HG03432 (cell line): ENCODE results near the gene AMELX.

ENCODE experiments used
- ATAC-seq: cut with Tn5 transposase; IDR thresholded peaks from one replicate; pipeline ENCODE4 v1.9.1; 2021; ENCODE audit warnings: mild to moderate bottlenecking, moderate library complexity; ENCODE audit not compliant: unreplicated experiment

The AMELX gene

DNA sequence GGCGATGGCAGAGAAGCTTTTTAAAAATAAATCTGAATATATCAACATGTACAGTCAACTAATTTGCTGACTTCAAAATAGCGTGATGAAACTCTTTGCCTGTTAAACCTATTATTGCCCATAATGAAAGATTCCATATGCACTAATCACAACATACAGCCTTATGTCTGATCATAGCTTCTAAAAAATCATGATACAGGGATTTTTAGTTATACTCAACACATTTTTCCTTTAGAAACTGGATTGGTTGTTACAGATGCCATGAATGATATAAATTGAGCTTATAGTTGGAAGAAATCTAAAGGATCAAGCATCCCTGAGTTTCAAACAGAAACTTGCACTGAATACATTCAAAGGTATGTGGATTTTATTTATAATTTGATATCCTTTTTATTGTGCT is at the start of gene AMELX:
Gene AMELX, plus strand, starts transcription at position 301 of the 400 bp plus-strand sequence. CDS start 1,376 bp downstream, outside the sequence.
- no peak for ATAC-seq

DNA sequence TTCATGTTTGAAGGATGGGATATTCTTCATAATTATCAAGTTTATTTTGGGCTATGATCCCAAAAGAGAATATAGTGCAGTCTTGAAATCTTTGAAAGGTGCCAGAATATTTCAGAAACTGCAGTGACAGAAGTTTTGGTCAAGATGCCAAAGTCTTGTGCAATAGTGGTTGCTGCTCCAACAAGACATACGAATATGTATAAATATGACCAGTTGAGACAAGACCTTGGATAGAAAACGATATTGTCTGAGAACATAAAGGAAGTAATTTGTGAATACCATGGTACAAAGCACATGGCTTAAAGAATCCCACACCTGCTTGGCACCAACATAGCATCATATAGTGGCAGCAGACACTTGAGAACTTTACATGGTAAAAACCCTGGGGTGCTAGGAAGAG is 48.6 kb upstream of the AMELX start:
- ATAC-seq, result no peak

DNA sequence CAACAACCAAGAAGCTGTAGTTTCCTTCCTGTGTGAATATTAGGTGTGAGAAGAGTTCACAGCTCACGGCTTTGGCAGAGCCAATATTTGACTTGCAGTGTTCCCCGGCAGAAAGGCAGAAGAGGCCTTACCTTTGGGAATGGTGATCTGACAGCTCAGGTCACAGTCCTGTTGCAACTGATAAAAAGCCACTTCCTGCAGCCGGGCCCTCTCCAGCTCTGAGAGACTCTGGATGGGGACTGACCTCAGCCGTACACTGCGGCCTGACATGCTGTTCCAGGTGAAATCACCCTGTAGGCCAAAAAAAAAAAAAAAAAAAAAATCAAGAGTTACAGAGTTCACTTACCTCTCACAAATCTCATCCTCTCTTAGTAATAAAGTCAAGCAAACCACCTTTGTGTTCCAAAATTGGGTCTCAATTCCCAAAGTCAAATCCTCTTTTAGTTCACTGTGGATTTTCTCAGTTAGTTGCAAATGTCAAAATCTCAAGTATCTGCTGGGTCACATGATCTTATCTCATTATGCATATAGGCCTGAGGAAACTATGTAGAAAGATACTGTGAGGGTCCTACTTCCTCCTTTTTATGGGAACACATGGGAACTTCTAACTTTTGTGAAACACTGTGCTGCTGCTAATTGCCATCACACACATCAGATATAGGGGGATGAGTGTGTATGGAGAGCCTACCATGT is 38.6 kb upstream of the AMELX start:
- ATAC-seq, result no peak

DNA sequence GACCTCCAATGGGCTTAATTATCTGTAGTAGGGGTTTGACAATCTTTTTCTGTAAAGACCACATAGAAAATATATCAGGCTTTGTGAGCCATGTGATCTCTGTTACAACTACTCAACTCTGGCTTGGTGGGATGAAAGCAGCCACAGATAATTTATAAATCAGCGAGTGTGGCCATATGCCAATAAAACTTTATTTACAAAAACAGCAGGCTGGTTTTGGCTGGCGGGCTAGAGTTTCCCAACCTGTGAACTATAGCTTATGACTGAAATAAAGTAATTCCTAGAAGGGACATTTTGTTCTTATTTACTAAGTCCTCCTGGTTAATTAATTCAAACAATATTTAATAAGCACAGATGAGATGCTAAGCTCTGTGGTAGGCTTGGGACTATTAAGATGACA is 35.9 kb upstream of the AMELX start:
- ATAC-seq, result no peak

DNA sequence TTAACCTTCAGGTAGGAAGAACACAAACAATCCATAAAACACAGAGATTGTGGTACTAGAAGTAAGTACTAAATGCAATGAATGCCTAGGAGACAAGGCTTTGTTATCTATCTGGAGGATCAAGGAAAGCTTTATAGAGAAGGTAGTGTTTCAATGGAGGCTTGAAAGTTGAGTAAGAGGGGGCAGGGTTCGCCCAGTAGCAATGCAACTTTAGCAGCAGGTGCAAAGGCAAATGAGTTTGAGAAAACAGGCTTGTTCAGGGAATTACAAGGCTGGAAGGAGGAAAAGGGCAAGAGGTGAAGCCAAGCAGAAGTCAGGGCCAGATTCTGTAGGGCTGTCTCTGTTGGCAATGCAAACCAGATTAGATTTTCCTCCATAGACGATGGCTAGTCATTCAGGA is 35.5 kb upstream of the AMELX start:
- no peak for ATAC-seq

DNA sequence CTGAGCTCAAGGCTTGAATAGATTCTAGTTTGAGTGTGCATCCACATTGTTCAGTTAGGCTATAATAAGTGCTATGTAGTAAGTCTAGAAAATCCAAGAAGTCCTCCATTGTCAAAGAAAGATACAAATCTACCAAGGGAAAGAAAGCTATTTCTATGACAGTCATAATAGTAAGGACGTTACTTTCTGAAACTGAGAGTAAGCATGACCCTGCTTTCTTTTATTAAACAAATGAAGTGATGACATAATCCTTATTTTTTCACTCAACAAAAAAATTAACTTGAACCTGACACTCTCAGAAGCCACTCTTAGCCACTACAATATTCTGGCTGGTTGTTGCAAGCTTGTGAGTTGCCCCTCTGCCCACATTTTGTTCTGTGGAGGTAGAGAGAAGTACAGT is 33.8 kb upstream of the AMELX start:
- ATAC-seq, result no peak

GRCh38 chrX:11261260-11261659 is 32.0 kb upstream of the AMELX start:
- no peak for ATAC-seq

- no peak for ATAC-seq
These were observed 28.3 kb upstream of the AMELX start for GRCh38 chrX:11264925-11265324.

GRCh38 chrX:11265352-11265751 is 27.9 kb upstream of the AMELX start:
- no peak for ATAC-seq

GRCh38 chrX:11266573-11267003 is 26.6 kb upstream of the AMELX start:
- no peak for ATAC-seq

DNA sequence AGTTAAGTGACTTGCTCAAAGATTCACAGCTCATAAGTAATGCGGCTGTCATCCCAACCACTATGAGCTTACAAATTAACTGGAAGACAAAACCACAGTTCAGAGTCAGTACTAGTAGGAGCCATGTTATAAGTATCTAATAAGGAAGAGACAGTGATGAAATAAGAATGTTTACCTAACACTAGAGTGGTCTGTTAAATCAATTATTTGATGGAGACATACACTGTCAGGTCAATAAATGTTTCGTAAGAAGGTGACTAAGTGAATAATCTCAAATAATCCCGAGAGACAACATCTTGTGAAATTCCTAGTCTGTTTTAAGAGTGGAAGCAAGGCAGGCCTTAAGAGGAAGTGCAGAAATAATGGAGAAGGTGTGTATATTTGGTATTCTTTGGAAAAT is 25.8 kb upstream of the AMELX start:
- ATAC-seq, result no peak

- ATAC-seq, result no peak
These were observed 24.2 kb upstream of the AMELX start for GRCh38 chrX:11269006-11269405.

DNA sequence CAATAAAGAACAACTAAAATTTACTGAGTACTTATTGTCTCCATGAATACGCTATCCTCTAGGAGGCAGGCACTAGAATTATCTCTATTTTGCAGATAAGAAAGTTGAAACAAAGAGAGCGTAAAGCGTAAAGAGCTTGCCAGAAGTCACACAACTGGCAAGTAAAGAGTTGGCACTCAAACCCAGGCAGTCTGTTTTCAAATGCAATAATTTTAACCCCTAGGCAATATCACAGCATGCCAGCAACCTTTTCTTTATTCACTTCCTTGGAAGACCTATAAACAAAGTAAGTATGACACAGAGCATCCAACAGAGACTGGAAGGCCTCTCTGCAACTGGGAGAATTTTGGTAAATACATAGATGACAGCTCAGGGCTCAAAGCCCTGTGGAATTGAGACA is 23.2 kb upstream of the AMELX start:
- ATAC-seq, result no peak

DNA sequence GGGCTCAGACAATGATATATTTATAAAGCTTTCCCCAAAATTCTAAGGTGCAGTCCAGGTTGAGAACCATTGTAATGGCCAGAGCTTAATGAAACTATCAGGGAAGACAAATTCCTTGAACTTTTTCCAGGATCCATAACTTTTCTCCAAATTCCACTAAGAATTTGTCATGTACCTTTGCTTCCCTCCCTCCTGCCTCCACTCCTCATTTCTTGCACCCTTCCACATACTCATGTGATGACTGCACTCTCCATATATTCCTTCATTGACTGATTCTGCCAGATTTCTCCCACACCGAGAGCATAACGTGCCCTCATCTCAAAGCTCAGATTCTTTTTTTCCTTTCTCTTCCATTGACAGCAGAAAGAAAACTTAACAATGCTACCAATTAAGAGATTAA is 20.9 kb upstream of the AMELX start:
- ATAC-seq, result no peak

- ATAC-seq, result no peak
These were observed 20.4 kb upstream of the AMELX start for GRCh38 chrX:11272863-11273262.

DNA sequence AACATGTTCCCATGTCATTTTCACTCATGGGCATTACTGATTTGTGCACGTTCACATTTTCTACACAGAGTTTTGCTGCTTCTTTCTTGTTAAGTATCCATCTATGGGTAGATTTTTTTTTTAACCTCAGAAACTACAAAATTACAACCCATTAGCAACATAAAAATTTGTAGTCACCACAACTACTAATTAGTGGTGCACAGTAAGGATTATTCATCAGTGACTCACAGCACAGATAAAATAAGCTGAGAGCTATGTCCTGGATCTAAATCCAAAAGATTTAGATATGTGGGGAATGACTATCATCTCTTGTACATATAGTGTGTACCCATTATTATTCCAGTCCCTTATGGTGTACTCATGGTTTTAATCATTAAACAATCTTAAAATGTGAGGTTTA is 19.7 kb upstream of the AMELX start:
- no peak for ATAC-seq

GRCh38 chrX:11282043-11282442 is 11.2 kb upstream of the AMELX start:
- ATAC-seq, result no peak

DNA sequence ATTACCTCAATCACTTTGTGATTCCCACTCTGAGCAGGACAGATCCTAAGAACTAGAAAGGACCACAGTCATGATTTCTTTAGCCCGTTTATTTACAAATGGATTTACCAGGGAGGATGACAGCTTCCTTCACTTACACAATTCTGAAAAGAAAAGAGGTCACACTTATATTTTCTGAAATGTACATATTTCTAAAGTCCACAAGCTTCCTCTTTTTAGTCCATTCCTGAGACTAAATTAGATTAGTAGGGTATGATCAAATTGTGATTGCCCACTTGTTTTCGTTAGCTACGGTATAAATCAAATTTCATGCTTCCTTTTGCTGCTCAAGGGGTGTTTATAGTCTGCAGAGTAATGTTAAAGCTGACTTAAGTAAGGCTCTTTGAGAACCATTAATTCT is 7.6 kb upstream of the AMELX start:
- no peak for ATAC-seq

DNA sequence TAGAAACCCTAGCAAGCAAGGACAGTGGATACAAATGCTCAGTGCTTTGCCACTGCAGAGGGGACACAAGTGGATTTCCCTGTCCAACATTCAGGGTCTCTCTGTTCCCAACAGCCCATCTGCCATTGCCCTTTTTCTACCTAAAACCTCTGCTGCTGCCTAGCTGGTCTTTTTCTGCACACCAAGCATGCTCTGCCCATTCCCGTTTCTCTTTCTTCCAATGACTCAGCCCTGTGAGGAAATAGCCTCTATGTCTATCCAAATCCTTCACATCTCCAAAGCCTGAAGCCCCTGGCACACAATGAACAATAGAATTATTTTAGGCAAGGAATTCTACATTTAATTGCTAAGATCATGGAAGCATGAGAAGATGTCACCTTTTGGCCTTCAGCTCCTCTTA is 5.7 kb upstream of the AMELX start:
- no peak for ATAC-seq

GRCh38 chrX:11290416-11291102 is 2.7 kb upstream of the AMELX start:
- no peak for ATAC-seq

GRCh38 chrX:11296051-11296450 is 2.8 kb downstream of the AMELX start:
- no peak for ATAC-seq

- no peak for ATAC-seq
These were observed 5.4 kb downstream of the AMELX start for GRCh38 chrX:11298600-11298999.

DNA sequence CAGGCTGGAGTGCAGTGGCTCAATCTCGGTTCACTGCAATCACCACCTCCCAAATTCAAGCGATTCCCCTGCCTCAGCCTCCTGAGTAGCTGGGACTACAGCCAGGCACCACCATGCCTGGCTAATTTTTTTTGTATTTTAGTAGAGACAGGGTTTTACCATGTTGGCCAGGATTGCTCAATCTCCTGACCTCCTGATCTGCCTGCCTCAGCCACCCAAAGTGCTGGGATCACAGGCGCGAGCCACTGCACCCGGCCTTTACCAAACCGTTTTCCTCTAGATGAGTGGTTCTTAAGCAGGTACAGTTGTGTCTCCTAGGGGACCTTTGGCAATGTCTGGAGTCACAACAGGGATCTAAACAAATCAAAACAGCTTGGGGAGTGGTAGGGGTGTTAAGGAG is 11.6 kb downstream of the AMELX start:
- ATAC-seq, result no peak
